ENCODE measurements around the gene PRSS22. TPM values are rescaled to one million over a fixed set of nuclear protein-coding genes. Genes with fewer than 3 reads are reported as not detected.
A peak's percentile ranks its signal among the peaks of the same experiment; 100 is the strongest.

PRSS22 gene
- total RNA-seq, 2 donors from 2014 or later: 18.6 to 30.9 TPM

- no peak for TF ChIP-seq POLR2AphosphoS5 (IDR thresholded peaks at IDR 0.05)
- TF ChIP-seq, protein P1, sequence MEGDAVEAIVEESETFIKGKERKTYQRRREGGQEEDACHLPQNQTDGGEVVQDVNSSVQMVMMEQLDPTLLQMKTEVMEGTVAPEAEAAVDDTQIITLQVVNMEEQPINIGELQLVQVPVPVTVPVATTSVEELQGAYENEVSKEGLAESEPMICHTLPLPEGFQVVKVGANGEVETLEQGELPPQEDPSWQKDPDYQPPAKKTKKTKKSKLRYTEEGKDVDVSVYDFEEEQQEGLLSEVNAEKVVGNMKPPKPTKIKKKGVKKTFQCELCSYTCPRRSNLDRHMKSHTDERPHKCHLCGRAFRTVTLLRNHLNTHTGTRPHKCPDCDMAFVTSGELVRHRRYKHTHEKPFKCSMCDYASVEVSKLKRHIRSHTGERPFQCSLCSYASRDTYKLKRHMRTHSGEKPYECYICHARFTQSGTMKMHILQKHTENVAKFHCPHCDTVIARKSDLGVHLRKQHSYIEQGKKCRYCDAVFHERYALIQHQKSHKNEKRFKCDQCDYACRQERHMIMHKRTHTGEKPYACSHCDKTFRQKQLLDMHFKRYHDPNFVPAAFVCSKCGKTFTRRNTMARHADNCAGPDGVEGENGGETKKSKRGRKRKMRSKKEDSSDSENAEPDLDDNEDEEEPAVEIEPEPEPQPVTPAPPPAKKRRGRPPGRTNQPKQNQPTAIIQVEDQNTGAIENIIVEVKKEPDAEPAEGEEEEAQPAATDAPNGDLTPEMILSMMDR (IDR thresholded peaks at IDR 0.05): no peak
- TF ChIP-seq POLR2A (IDR thresholded peaks at IDR 0.05): no peak
- H3K4me1 ChIP-seq (replicated peaks): no peaks in the 10 kb centered on the region
- H3K27me3 ChIP-seq (replicated peaks; ENCODE audit: insufficient read depth): no peaks in the 10 kb centered on the region
- no peak overlapping the region for H3K4me3 ChIP-seq
- no peaks in the 10 kb centered on the region for H3K9me3 ChIP-seq
- H3K36me3 ChIP-seq: no peaks in the 10 kb centered on the region
- DNase-seq (ENCODE audit: low spot score): no peak
- intact Hi-C loops (cut with DNase I): no loop called here
- no peak overlapping the region for H3K27ac ChIP-seq
- 89% methylated on average over 12 of the region's 12 CpGs for WGBS
These were observed 17.1 kb downstream of the PRSS22 start for GRCh38 chr16:2840914-2841313.

DNA sequence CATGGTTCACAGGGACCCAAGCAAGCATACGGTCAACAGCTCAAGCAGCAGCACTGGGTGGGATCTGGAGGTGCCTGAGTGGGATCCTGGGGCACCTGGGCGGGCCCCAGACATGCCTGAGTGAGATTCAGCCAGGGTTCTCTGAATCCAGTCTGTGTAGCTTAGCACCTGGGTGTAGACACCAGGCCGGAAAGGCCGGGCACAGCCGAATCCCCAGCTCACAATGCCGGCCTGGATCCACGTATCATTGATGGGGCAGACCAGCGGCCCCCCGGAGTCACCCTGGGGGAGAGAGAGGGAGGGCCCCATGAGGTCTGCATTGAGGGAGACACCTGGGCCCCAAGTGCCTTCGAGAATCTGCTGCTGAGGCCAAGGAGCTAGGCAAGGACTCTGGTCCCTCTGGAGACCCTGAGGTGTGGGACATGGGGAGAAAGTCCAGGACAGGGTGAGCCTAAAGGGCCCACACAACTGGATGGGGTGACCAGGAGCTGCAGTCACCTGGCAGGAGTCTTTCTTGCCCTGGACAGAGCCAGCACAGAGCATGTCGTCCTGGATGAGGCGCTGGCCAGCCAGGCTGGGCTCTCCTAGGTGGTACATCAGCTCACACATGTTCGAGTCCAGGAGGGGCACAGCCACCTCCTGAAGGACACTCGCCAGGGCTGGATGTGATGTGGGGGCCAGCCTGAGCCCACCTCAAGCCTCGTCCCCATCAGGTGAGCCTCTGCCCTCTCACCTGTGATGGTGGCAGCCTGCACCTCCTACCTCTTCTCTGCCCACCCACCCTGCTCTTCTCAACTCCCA lies 18.1 kb downstream of the PRSS22 start:
- Histone ChIP-seq H3K27me3 (replicated peaks; ENCODE audit: insufficient read depth) (no peaks in the 10 kb centered on the region), H3K4me1 (replicated peaks) (no peaks in the 10 kb centered on the region), H3K27ac (no peak overlapping the region), H3K4me3 (no peak overlapping the region), H3K9me3 (no peaks in the 10 kb centered on the region), H3K36me3 (no peaks in the 10 kb centered on the region)
- WGBS: 93% methylated on average over 15 of the region's 15 CpGs
- no peak for DNase-seq (ENCODE audit: low spot score)
- TF ChIP-seq, protein P1 (IDR thresholded peaks at IDR 0.05): no peak
- TF ChIP-seq POLR2A (IDR thresholded peaks at IDR 0.05) (no peak), POLR2AphosphoS5 (IDR thresholded peaks at IDR 0.05) (no peak)
- intact Hi-C loops (cut with DNase I): no loop called here

DNA sequence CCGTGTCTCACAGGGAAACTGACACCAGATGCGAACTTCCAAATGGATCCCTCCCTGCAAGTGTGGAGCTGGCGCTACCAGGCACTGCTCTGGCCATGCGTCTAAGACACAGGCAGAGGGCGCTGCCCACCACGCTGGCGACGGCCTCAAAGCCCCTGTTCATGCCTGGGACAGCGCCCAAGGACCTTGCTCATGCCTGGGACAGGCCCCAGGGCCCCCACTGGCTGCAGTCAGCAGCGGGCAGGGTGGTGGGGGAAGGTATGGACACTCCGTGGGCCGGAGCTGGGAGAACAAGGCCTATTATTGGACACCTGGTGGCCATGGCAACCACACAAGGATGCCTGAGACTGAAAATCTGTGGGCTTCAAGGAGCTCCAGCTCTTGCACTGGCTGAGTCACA lies 19.0 kb downstream of the PRSS22 start:
- no peaks in the 10 kb centered on the region for H3K9me3 ChIP-seq
- H3K36me3 ChIP-seq: no peaks in the 10 kb centered on the region
- no peaks in the 10 kb centered on the region for H3K27me3 ChIP-seq (replicated peaks; ENCODE audit: insufficient read depth)
- WGBS: 4% methylated on average over 12 of the region's 12 CpGs
- H3K27ac ChIP-seq: no peak overlapping the region
- DNase-seq (ENCODE audit: low spot score): peak; percentile 56
- TF ChIP-seq, protein P1 (IDR thresholded peaks at IDR 0.05): peak in 3 of 4 experiments; percentile 59 to 92 (median 87)
- TF ChIP-seq POLR2A (IDR thresholded peaks at IDR 0.05): no peak
- intact Hi-C loops (cut with DNase I): no loop called here
- no peak overlapping the region for H3K4me3 ChIP-seq
- H3K4me1 ChIP-seq (replicated peaks): no peaks in the 10 kb centered on the region

DNA sequence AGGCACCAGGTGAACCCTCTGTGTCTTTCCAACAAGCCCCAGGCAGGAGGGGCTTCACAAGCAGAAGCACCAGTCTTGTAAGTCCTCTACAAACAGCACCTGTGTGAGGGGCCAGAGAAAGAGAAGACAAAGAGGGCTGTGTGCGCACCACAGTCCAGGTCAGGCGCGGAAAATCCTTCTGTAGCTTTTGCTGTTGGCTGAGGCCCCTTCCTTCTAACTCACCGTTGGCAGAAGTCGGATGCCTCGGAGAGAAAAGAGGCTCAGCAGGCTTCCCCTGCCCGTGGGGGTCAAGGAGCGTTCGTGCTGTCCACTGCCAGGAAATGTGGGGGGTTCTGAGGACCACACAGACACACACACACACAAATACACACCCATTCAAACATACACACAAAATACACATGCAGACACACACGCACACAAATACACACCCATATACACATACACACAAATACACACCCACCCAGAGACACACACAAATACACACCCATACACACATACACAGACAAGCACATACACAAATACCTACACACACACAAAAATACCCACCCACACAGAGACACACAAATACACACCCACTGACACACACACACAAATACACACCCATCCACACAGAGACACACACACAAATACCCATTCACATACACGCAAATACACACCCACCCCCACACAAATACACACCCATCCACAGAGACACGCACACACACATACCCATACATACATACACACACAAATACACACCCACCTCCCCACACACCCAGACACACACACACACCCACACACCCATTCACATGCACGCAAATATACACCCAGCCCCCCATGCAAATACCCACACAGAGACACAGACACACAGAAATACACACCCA lies 21.1 kb downstream of the PRSS22 start:
- Histone ChIP-seq H3K27ac (peak overlapping the region; percentile 46 to 65), H3K9me3 (no peaks in the 10 kb centered on the region), H3K4me3 (no peak overlapping the region), H3K4me1 (replicated peaks) (no peaks in the 10 kb centered on the region), H3K36me3 (no peaks in the 10 kb centered on the region), H3K27me3 (replicated peaks; ENCODE audit: insufficient read depth) (no peaks in the 10 kb centered on the region)
- TF ChIP-seq POLR2AphosphoS5 (IDR thresholded peaks at IDR 0.05) (no peak), POLR2A (IDR thresholded peaks at IDR 0.05) (no peak)
- intact Hi-C loops (cut with DNase I): no loop called here
- 44% methylated on average over 13 of the region's 13 CpGs for WGBS
- no peak for DNase-seq (ENCODE audit: low spot score)

DNA sequence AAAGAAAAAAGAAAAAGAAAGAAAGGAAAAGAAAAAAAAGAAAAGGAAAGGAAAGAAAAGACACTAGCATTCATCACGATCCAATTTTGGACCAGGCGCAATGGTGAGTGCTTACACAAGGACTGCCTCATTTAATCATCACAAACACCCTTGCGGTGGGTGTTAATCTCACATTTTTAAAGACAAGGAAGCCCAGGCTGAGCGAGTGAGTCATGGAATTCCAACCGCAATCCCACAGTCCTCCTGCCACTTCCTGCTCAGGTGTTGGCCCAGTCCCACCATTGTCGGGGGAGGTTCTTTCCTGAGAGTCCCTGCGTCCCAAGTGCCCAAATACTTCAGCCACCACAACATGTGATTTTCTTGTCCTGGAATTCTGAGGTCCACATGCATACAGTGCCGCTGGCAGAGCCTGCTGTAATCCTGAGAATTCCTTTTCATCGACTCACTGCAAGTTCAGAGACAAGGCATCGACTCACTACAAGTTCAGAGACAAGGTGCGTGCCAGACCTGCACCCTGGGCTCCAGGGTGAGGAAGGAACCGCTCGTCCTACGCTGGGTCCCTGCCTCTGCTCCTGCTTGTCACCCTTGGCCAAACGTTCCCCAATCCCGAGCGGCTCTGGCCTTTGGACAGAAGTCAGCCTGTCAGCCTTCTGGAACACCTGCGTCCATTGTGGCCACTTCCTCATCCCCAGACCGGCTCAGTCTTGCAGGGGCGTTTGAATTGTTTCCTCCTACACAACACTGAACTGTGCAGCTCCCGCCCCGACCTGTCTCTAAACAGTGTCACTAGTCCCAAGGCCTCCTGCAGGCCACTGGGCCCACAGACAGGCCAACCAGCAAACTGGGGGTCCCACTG lies 22.1 kb downstream of the PRSS22 start:
- Histone ChIP-seq H3K36me3 (no peaks in the 10 kb centered on the region), H3K27me3 (replicated peaks; ENCODE audit: insufficient read depth) (no peaks in the 10 kb centered on the region), H3K4me1 (replicated peaks) (no peaks in the 10 kb centered on the region), H3K4me3 (no peak overlapping the region), H3K27ac (peak overlapping the region; percentile 46 to 65), H3K9me3 (no peaks in the 10 kb centered on the region)
- TF ChIP-seq, protein P1 (IDR thresholded peaks at IDR 0.05): no peak
- no peak for TF ChIP-seq POLR2A (IDR thresholded peaks at IDR 0.05)
- peak; percentile 76 for TF ChIP-seq POLR2AphosphoS5 (IDR thresholded peaks at IDR 0.05)
- intact Hi-C loops (cut with DNase I): no loop called here
- 32% methylated on average over 22 of the region's 22 CpGs for WGBS
- peak; percentile 74 for DNase-seq (ENCODE audit: low spot score)

Measured in prostate gland (tissue), 2 donors.